DND-41 (cell line): ENCODE results near the gene FHOD3.

Source experiments
- EZH2 ChIP-seq: IDR thresholded peaks from 3 replicates; pipeline ENCODE4 v1.6.1; 2012; ENCODE audit warnings: borderline replicate concordance, low read depth, mild to moderate bottlenecking, moderate library complexity, low read length, inconsistent platforms; ENCODE audit not compliant: severe bottlenecking
- TF ChIP-seq, protein P1 (sequence below): IDR thresholded peaks from 2 replicates; pipeline ENCODE4 v1.5.1; 2012; ENCODE audit warnings: borderline replicate concordance, low read length, moderate library complexity, mild to moderate bottlenecking; ENCODE audit not compliant: poor library complexity, severe bottlenecking; ENCODE audit errors: extremely low read depth

DNA sequence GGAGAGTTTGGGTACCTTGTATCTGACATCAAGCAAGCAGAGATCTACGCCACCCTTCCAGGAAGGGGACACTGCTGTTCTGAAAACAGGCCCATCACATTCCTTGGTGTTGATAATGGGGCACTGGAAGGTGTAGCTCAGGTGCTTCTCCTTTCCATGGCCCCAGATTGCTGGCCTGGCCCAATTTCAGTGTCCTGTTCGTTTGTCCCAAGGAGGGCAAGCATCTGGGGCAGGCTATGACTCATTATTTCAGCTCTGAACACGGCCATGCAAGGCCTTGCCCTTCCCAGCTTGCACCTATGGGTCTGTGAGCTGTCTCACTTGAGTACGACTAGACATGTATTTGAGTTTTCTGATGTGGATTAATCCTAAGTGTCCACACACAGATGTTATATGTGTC, 101.5 kb downstream of the FHOD3 start:
- TF ChIP-seq, protein P1, sequence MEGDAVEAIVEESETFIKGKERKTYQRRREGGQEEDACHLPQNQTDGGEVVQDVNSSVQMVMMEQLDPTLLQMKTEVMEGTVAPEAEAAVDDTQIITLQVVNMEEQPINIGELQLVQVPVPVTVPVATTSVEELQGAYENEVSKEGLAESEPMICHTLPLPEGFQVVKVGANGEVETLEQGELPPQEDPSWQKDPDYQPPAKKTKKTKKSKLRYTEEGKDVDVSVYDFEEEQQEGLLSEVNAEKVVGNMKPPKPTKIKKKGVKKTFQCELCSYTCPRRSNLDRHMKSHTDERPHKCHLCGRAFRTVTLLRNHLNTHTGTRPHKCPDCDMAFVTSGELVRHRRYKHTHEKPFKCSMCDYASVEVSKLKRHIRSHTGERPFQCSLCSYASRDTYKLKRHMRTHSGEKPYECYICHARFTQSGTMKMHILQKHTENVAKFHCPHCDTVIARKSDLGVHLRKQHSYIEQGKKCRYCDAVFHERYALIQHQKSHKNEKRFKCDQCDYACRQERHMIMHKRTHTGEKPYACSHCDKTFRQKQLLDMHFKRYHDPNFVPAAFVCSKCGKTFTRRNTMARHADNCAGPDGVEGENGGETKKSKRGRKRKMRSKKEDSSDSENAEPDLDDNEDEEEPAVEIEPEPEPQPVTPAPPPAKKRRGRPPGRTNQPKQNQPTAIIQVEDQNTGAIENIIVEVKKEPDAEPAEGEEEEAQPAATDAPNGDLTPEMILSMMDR: no peak
- no peak for TF ChIP-seq EZH2
